T47D (cell line): Measurements from ENCODE around the gene POTEF.
"Not testable (repeated sequence)": the region's sequence is repeated elsewhere in the genome, so short reads cannot be mapped to it uniquely, and the experiment has no call there.

ENCODE experiments used
- DNase-seq, 2 experiments: peaks; one replicate each; pipeline versions ENCODE4 v3.0.0 to v3.0.0-alpha.2; 2011 to 2012; ENCODE audit warnings: low read depth in 1 of 2, low spot score in 1 of 2
- JUND ChIP-seq: IDR thresholded peaks from 2 replicates; pipeline ENCODE4 v1.6.1; 2012; ENCODE audit warnings: low read depth
- in situ Hi-C: cut with HindIII; loops from 2 replicates; pipeline ENCODE4 v1.10.0; 2016; ENCODE audit warnings: low sequenced_read_pairs, low pct_unique_long_range_greater_than_20kb

Gene POTEF

DNA sequence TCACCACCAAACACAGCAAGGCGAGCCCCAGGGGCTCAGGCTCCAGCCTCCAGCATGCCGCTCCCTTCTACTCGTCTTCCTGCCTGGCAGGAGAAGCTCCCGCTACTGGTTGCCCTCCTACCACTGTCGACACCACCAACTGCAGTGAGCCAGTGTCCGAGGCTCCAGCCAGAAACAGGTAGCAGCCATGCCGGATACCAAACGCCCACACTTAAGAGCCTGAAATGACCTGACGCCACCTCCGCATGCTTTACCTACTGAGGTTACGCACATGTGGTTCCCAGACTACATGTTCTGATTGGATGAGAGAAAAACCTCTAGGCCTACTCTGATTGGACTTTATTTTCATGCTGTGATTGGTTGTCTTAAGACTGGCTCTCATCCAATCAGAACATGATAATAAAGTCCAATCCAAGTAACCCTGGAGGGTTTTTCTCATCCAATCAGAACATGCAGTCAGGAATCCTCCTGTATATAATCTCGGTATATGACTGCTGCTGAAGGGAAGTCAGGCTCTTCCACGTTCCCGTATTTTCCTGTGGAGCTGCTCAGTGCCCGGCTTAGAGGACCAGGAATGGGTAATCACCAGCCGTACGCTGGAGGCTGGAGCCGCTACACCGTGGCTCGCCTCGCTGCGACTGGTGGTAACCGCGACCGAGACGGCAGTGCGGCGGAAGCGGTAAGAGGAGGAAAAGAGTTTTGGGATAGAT is at the start of gene POTEF:
TSS of gene POTEF (minus strand) at position 103 of the 710 bp plus-strand sequence. CDS start 8,707 bp downstream, outside the sequence.
- DNase-seq, in situ Hi-C loops: not testable (repeated sequence)

DNA sequence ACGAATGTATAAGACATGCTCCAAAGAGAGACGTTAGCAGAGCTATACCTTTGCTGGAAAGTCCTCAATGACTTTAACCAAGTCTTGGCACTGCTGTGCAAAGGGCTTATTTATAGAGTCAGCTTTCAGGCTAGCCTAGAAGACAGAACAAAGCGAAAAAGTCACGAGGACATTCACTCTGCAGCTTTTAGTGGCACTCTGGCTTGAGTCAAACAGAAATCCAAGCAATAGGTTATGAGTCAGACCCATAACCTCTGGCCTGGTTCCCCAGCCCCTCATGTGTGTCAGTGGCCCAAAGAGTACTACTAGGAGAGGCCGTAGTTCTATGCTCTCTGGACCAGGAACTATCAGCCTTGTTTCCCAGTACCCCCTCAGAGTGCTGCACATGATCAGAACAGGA is 45.8 kb upstream of the POTEF start:
- DNase-seq, result not testable (repeated sequence)

DNA sequence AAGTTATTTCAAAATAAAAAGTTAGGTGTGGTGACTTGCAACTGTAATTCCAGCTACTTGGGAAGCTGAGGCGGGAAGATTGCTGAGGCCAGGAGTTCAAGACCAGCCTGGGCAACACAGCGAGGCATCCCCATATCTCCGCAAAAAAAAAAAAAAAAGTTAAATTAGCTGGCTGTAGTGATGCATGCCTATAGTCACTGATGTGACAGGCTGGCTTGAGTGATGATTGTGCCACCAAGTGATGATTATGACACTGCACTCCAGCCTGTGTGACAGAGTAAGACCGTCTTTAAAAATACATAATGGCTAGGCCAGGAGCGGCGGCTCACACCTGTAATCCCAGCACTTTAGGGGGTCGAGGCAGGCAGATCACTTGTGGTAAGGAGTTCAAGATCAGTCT is 40.9 kb upstream of the POTEF start:
- no peak for TF ChIP-seq JUND
- in situ Hi-C loops, result no loop called here
- no peak for DNase-seq

More for the DNA sequence above, 45.8 kb upstream of the POTEF start:
- in situ Hi-C loops, result not testable (repeated sequence)

DNA sequence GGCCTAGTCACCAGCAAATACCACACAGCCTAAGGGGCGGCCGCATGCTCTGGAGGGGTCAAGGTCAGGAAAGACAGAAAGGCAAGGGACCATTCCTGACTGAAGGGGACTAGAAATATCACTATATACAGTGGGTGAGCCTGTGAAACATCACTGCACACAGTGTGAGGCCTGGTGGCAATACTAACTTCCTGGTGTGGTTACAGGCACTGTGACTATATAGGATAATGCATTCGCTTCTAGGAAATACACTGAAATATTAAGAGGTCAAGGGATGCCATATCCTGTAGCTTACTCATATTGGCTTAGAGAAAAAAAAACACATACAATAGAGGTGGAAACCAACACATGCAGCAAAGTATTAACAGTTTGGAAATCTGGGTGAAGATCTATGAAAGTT is 40.1 kb upstream of the POTEF start:
- in situ Hi-C loops, DNase-seq: not testable (repeated sequence)

DNA sequence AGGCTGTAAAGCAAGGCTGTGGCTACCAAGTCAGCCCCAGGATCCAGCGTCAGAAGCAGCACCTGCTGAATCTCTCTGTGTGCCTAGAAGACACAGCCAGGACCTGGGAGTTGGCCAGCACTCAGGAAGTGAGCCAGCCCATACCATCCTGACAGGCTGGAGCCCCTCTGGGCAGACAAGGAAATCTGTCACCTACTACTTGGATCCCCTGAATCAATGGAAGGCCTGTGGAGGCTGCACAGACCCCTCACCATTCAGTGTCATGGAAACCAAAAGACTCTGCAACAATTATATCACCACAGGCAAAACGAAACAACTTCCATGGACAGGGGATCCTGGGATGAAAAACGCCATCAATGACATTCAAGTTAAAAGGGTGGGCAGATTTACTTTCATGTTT is 37.6 kb upstream of the POTEF start:
- in situ Hi-C loops, DNase-seq: not testable (repeated sequence)

DNA sequence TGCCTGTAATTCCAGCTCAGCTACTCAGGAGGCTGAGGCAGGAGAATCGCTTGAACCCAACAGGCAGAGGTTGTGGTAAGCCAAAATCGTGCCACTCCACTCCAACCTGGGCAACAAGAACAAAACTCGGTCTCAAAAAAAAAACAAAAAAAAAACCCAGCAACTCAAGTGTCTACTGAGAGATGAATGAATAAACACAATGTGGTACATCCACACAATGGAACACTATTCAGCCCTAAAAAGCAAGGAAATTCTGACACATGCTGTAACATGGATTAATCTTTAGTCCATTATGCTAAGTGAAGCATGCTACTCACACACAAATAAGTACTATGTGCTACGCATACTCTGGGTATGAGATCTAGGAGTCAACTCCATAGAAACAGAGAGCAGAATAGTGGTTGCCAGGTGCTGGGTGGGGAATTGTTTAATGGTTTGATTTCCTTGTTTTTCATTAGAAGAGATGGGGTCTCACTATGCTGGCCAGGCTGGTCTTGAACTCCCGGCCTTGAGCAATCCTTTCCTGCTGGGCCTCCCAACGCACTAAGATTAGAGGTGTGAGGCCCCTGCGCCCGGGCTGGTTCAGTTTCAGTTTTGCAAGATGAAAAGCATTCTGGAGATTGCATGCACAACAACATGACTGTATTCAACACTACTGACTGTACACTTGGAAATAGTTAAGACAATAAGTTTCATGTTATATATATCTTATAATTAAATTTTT is 36.4 kb upstream of the POTEF start:
- in situ Hi-C loops, result no loop called here
- DNase-seq, result no peak
- TF ChIP-seq JUND, result no peak

DNA sequence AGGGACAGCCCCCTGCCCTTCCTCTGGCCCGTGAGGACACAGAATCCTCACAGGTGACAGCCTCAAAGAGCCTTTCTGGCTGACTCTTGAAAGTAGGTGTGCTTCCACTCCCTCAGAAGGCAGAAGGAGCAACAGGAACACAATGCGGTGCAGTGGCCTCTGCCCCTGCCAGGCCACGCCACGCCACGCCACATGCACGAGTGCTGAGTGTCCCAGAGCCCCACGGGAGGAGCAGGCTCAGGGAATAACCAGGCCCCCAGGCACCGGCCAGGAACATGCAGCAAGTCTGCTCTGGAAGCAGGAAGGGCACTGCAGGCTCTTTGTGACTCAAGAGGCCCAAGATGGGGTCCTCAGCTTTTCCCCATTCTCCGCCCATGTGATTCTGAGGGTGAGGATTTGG is 33.9 kb upstream of the POTEF start:
- in situ Hi-C loops, result no loop called here

DNA sequence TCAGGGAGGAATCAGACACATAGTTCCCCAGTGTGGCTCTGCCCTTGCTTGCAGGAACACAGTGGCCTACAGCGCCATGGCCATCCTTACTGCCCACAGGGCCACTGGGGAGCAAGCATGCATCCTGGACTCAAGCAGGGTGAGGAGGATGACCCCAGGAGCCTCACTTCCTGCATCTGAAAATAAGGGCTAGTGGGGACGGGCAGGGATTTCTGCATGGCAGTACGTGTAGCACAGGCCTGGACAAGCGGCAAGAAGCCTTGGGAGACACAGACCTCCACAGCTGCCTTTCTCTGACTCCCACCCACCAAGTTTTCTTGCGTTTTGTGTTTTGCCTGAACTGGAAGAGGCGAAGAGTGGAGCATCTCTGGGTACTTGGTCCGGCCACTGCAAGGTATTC is 33.5 kb upstream of the POTEF start:
- in situ Hi-C loops, result not testable (repeated sequence)

More for the DNA sequence above, 33.9 kb upstream of the POTEF start:
- DNase-seq, result no peak
- no peak for TF ChIP-seq JUND

DNA sequence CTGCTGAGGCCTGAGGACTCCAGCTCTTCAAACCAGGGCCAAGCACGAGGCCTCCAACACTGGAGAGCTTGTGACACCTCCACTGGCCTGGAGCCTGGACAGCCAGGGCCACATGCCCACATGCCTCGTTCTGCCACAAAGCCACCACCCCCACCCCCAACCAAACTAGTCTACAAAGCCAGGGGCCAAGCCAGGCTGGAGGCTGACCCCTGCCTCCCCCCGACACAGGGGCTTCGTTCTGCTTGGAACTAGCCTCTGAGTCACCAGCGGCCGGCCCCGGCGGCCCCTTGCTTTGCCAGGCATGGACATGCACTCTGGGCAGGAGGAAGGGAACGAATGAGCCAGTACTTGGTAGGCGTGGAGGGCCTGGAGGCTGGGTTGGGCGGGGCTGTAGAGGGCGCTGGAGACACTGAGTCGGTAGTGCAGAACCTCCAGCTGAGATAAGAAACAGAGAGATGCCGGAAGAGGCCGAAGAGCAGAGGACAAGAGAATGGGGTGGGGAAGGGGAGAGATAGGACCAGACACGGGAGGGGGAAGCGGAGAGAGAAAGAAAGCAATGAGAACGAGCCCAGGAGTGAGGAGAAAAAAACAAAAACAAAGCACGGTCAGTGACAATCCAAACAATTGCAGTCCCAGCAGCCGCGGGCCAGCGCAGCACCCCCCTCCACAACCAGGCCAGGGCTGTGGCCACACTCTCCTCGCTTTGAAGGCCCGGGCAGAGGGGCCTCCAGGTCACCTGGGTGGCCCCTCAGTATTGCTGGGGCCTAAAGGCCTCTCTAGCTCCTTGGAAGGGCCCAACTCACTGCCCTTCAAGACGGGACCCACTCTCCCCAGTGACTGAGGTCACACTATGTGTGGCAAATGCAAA is 32.0 kb upstream of the POTEF start:
- DNase-seq, in situ Hi-C loops: not testable (repeated sequence)

More for the DNA sequence above, 33.5 kb upstream of the POTEF start:
- DNase-seq, result not testable (repeated sequence)

DNA sequence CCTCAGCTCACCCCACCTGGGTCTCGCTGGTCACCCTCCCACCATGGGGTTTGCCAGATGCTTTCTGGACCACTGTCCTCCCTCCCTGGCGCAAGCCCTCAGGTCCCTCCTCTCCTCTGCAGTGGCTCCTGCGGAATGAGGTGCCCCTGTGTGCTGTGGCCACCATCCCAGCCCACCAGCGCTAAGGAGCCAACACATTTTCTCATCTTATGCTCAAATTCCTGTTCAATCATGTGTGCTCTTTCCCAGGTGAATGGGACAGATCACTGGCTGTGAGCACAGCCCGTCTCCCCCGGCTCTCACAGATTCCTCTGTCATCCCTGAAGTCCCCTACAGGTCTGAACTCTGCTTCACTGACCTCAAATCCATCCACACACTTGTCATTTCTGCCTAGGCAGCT is 31.1 kb upstream of the POTEF start:
- DNase-seq, result no peak
- TF ChIP-seq JUND, result no peak
- in situ Hi-C loops, result no loop called here

DNA sequence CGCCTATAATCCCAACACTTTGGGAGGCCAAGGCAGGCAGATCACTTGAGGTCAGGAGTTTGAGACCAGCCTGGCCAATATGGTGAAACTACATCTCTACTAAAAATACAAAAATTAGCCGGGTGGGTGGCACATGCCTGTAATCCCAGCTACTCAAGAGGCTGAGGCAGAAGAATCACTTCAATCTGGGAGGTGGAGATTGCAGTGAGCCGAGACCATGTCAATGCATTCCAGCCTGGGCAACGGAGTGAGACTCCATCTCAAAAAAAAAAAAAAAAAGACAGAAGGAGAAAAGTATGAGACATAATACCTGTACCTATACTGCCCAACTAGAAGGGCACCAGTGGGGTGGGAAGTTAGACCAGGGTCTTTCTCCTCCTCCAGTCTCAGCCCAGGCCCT is 30.4 kb upstream of the POTEF start:
- in situ Hi-C loops, DNase-seq: not testable (repeated sequence)

DNA sequence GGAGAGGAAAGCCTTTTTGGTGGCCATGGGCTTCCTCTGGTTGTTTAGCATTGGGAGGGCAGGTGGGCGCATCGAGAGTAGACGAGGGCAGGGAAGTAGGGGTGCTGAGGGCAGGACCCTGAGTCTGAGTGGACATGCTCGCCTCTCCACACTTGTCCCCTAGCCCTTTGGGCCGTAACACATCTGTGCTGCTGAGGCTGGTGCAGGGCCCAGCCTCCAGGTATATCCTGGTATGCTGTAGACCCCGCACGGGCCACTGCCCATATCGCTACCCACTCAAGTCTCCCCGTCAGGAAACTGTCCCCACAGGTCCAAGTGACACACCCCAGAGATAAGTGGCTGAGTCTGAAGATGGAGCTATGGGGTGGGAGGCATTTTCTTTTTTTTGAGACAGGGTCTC is 29.6 kb upstream of the POTEF start:
- TF ChIP-seq JUND, result no peak
- in situ Hi-C loops, result no loop called here
- DNase-seq, result no peak

DNA sequence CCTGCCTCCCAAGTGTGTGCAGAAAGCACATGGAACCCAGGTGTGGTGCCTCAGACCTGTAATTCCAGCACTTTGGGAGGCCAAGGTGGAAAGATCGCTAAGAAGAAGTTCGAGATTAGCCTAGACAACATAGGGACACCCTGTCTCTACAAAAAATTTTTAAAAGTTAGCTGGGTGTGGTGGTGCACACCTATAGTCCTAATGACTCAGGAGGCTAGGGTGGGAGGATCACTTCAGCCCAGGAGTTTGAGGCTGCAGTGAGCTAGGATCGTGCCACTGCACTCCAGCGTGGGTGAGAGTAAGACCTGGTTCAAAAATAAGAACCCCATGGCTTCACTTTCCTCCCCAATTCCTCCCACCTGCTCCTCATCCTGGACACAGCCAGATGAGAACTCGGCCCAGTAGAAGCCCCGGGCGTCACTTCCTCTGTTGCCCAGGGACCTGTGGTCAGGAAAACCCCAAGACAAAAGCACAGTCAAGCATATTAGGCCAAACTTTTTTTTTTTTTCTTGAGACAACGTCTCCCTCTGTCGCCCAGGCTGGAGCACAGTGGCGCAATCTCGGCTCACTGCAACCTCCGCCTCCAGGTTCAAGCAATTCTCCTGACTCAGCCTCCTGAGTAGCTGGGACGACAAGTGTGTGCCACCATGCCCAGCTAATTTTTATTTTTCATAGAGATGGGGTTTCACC is 28.9 kb upstream of the POTEF start:
- DNase-seq, in situ Hi-C loops: not testable (repeated sequence)

DNA sequence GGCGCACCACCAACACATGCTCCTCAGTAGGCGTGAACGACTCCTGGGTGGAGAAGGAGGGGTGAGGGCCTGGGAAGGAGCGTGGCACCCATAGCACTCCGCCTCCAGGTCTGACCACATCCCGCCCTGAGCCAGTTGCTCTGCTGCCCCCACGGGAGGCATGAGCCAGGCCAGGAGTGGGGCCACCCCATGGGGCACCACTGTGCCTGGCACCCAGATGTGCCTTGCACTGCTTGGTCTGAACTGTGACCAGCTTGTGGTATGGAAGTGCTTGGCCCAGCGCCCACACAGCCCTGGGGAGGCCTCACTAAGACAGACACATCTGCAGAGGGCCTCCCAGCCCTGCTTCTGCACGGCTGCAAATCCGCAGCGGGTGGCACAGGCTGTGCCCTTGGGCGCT is 28.3 kb upstream of the POTEF start:
- in situ Hi-C loops, DNase-seq: not testable (repeated sequence)
